Activated CD8-positive, alpha-beta memory T cell treated with anti-CD3 and anti-CD28 coated beads, Interleukin-2, amount 50 U/mL, for 24 hours (primary cell): ENCODE data around the gene FRMPD1.
"Not testable (repeated sequence)": the region's sequence is repeated elsewhere in the genome, so short reads cannot be mapped to it uniquely, and the experiment has no call there.

Experiments used
- DNase-seq: peaks from one replicate; pipeline ENCODE4 v3.0.0-alpha.2; 2020; ENCODE audit errors: extremely low read depth

The FRMPD1 gene, protein sequence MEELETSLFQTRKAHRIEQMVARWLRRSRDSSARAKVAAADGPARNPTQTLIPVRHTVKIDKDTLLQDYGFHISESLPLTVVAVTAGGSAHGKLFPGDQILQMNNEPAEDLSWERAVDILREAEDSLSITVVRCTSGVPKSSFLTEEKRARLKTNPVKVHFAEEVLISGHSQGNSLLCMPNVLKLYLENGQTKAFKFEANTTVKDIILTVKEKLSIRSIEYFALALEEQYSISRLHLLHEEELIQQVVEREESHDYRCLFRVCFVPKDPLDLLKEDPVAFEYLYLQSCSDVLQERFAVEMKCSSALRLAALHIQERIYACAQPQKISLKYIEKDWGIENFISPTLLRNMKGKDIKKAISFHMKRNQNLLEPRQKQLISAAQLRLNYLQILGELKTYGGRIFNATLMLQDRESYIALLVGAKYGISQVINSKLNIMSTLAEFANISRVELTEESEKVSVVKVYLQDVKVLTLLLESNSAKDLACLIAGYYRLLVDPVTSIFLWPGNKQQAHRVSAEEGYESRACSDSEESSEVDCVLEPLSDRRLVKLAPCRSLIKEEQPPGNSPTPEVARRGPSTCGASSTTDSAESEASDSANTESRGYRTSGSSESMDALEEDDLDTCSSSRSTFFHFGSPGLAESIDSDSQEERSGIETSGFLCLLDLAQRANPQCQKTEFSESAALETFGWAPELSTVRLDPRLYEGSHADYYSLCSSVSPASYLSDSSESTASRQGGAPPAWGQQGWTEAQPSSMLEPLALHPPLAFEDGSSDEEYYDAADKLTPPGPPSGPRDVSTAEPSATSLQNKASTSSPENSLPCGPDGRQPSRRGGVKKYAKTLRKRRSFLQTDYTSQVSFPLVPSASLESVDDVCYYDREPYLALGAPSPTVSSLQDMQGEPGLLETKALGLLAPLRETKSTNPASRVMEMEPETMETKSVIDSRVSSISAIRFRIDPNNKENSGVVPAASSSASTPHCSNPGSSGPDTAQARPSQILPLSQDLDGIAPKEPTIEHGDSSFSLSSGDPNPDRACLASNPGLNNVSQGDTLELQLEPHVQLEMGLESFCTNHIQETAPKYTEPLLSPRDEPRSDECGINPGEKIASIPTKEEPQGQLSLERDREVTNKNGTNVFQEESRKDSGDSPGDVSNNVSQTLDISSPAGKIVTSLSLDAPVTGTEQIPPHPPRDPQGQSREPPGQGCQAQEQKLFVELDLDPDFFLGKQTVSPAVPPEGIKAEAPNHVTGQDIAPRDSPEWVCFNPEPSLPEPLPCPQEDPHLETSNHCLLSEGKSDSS (N-terminal part only)

DNA sequence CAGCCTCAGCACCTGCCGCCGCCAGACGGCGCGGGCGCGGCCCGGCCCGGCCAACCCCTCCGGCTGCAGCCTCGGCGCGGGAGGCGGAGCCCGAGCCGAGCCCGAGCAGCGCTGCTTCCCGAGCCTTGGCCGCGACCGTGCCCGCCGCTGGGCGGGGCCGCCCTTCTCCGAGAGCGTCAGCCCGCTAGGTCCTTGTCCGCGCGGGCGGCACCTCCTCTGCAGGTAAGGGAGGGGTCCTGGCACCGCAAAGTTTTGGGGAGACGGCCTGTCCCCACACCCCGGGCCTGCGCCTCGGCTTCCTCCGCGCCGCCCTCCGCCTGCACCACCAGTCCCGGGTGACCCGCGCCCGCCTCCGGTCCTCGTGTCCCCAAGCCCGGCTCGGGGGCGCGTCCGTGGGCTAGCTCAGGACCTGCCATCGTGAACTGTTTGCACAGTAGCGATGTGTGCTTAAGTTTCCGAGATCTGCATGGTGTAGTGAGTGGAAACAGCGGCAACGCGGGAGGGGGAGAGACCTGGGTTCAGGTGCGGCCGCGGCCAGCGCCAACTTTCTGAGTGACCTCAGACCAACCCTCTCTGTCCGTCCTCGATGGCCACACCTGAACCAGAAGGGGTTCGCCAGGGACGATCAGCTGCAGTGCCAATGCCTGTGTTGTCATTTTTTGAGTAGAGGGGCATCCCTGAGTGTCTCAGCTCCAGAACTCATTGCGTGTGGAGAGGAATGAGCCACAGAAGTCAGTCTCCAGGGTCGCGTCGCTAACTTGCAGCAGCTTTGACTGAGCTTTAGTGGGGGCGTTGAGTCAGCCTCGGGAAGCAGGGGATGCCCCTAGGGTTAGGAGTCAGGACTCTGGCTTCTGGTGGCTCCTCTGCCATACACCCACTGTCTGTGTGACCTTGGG is at the start of gene FRMPD1:
FRMPD1 (plus strand) TSS at position 82 of the 896 bp plus-strand sequence. CDS start 41,688 bp downstream, outside the sequence.
- DNase-seq = no peak

DNA sequence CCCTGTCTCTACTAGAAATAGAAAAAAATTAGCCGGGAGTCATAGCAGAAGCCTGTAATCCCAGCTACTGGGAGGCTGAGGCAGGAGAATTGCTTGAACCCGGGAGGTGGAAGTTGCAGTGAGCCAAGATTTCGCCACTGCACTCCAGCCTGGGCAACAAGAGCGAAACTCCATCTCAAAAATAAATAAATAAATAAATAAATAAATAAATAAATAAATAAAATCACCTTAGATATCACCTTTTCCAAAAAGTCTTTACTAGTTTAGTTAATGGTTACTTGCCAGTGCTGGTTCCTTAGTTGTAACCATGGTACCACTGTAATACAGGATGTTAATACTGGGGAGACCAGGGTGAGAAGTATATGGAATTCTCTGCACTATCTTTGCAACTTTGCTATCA is 48.7 kb upstream of the FRMPD1 start:
- DNase-seq = not testable (repeated sequence)

DNA sequence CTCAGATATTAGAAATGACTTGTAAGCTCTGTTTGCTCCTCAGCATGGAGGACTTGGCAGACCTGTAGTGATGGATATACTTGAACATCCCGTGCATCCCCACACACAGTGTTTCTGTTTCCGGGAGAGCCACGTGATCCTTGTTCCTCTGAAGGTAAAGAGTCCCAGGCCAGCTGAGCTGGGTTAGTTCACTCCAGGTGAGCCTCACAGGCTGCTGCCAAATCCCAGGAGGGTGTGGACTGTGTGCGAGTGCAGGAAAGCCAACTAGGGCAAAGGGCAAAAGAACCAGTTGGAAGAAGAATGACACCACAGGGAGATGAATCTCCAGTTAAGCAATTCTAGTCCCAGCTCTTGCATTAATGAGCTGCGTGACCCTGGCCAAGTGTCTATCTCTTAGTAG is 47.9 kb upstream of the FRMPD1 start:
- no peak for DNase-seq

DNA sequence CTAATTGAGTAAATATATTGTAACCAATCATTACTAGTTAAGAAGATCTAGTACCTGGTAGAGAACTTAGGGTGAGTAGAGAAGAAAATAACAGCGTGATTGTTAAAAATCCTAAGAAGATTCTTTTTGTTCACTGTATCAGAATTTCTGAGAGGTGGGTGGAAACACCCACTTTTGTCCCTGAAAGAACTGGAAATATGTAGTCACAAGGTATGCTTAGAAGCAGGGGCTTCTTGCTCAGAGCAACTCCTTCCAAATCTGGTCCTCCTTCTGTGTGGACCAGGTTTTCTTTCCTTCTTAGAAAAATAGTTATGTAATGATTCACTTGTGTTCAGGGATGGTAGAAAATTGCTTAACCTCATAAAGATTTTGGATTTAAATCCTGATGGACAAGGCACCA is 46.5 kb upstream of the FRMPD1 start:
- DNase-seq = no peak

DNA sequence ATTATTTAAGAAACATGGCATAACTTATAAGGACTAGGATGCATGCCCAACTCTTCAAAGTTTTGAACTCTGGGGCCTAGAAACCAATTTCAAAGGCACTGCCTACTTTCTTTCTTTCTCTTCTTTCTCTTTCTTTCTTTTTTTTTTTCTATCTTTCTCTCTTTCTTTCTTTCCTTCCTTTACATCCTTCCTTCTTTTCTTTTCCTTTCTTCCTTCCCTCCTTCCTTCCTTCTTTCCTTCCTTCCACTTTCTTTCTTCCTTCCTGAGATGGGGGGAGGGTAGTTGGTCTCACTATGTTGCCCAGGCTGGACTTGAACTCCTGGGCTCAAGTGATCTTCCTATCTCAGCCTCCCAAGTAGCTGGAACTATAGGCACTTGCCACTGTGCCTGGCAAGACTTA is 42.5 kb upstream of the FRMPD1 start:
- DNase-seq = no peak

DNA sequence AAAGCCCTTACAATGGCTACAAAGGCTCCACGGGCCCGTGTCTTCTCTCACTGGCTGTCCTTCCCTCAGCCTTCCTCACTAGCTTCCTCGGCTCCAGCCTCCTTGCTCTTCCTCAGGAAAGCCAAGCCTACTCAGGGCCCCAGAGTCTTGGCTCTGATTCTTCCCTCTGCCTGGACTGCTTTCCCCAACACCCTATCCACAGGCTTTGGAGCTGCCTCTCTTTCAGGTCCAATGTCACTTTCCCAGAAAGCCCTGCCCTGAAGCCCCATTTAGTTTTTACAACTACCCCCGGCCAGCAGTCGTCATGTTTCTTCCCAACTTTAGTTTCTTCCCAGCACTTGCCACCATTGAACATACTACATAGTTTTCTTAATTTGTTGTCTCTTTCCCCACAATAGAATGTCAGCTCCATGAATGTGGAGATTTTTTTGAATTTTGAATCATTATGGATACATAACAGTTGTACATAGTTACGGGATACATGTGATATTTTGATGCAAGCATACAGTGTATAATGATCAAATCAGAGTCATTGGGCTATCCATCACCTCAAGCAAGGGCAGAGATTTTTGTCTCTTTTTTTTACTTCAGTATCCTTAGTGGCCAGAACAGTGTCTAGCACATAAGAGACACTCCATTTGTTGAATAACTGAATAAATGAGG is 40.9 kb upstream of the FRMPD1 start:
- DNase-seq = no peak

DNA sequence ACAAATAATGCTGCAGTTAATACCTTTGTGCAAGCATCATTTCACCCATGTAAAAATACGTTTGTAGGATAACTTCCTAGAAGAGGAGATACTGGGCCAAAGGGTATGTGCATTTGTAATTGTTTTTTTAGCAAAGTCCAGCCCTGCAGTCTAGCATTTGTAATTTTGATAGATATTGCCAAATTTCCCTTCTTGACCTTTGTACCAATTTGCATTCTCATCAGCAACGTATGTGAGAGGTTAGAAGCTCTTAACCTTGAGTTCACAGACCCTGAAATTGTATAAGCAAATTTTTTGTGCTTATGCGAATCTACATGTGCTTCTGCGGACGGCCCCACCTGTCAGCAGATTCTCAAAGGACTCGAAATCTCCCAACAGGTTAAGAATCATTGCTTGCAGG is 39.7 kb upstream of the FRMPD1 start:
- no peak for DNase-seq

DNA sequence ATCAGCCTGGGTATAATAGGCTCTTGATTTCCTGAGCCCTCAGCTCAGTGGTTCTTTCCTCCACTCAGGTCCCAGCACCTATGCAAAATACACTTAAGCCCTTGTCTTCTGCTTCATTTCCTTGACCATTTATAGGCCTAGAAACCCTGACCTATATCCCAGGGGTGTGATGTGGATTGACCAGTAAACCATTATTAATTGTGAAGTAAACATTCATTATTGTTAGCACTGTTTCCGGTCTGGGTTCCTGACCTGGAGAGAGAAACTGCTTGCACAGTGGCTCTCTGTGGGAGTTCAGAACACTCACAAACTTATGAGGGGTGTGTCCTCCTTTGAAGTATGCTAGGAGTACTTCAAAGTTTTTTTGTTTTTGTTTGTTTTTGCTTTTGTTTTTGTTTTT is 38.8 kb upstream of the FRMPD1 start:
- DNase-seq = no peak

DNA sequence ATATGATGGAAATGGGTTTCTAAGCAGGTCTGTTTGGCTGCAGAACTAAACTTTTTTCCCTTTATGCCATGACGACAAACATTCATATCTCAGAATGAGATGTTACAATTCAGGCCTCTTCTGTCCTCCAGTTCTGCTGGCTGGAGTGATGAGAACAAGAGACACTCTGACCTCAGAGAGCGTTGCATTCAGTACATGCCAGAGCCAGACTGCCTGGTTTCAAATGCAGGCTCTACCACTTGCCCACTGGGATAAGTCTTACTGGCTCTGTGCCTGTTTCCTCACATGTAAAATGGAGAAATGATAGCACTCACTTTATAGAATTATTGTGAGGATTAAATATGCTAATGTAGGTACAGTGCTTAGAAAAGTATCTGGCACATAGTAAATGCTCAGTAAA is 33.6 kb upstream of the FRMPD1 start:
- DNase-seq = no peak

DNA sequence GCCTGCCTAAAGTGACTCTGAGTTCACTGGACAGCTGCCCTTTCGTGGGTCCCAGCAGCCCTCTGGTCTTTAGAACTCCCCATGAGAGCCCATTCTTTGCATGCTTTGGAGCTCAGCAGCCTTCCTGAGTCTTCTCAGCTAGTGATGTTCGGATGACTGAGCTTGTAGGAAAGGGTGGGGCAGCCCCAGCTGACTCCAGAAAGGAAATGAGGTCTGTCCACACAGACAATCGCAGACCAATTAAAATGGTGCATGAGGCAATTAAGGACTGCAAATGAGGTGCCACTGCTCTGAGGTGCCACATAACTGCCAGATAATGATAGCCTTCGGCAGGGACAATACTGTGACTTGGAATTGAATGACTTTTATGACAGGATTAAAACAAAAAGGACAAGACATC is 32.9 kb upstream of the FRMPD1 start:
- no peak for DNase-seq

DNA sequence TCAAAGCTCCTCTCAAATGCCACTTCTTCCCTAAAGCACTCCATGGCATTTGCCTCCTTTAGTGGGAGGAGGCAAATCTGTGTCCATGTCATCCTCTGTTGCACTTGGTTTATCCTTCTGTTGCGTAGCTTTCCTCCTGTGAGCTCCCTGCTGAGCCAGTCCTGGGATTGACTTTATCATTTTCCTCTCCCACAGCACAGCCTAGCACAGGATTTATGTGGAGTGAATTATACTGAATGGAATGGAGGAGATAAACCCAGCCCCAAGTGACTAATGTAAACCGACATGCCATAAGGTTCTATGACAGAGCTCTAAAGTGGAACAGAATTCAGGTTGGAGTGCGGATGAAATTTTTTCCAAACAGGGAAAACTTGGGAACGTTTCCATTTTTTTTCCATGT is 31.9 kb upstream of the FRMPD1 start:
- no peak for DNase-seq

DNA sequence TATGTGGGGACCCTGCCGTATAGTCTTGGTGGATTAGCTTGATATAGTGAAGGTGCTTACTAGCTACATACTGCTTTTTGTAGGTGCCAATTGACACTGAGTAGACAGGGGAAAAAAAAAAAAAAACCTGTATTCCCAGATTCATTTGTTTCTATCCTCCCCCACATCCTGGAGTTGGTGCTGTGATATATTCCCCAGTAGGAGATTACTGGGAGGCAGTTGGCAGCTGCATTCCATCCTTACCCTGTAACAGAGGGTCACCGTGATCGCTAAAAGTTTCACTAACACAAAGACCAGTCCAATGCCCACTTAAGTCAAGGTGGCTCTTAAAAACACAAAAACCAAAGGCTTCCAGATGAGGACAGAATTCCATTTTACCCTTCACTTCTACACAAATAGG is 30.9 kb upstream of the FRMPD1 start:
- no peak for DNase-seq

DNA sequence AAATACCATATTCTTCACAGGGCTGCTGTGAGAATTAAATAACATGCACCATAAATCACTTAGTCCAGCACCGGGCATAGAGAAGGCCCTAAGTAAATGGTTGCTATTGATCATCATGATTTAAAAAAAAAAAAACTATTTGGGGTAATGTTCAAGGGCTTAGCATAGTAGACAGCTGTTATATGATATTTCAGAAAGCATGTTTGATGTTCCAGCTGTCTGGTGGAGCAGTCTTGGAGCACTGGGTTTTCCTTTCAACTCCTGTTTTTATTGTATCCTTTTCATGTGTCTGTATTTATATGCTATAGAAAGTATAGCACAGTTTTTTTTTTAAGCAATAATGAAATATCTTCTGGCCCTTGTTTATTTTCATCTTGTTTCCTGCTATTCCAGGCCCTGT is 30.4 kb upstream of the FRMPD1 start:
- DNase-seq = no peak

DNA sequence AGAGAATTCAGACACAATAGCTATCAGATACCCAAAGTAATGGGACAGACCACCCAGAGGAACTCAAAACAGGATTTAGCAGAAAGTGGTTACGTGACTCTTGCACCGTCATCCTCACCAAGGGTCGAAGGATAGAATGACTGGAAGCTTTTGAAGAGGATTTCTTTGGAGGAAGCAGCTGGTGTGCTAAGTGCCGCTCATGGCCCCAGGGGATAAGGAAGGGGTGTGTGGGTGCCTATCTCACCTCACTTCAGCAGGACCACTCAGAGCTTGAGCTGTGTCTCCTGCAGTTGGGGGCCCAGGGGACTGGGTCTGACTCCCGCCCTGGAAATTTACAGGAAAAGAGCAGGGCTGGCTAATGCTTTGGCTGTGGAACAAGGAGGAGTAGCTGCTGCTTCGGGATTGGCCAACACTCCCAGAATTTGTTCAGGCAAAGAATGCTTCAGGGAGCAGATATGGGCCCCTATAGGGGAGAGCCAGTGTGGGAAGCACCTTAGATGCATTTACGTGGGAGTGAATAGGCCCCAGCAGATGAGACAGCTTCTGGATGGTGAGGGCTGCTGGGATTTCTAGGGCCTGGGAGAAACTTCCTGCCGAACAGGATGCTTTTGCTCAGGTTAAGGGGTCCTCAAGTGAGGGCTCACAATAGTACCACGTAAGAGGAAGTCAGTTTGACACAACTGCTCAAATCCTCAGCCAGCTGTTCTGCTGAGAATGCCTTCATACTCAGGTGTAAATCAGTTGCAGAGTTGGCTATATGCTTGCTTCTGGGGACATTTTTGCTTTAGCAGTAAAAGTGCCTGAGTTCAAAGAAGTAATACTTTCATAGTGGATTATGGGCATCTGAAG is 29.3 kb upstream of the FRMPD1 start:
- DNase-seq = no peak

DNA sequence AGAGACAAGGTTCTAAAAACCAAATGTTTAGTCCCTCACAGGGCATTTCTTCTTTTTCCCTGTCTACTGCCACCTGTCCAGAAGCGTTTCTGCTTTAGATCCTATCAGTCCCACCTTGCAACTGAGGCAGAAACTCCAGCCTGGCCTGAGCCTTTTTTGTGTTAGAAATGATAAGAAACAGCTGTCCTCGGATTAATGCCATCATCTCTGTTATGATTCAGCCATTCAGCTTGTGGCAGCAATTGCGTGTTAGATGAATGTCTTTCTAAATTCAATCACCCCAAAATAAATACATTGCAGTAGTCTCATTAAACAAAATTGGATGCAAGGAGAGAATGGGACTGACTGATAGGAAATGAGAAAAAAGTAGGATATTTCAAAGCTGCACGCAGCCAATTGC is 28.3 kb upstream of the FRMPD1 start:
- no peak for DNase-seq

DNA sequence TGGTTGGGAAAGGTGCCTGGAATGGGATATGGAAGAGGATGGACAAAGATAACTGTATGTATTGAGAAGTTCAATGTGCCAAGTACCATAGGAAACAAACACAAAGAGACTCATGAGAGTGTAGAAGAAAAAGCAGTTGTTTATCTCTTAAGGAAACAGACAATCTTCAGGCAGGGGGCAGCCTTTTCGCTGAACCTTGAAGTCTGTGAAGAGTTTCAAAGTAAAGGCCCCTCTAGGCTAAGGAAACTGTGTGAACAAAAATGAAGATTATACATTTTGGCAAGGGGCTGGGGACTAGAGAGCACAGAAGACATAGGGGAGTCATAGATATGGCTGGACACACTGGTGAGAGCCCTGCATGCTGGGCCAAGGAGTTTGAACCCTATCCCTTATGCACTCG is 27.5 kb upstream of the FRMPD1 start:
- no peak for DNase-seq

DNA sequence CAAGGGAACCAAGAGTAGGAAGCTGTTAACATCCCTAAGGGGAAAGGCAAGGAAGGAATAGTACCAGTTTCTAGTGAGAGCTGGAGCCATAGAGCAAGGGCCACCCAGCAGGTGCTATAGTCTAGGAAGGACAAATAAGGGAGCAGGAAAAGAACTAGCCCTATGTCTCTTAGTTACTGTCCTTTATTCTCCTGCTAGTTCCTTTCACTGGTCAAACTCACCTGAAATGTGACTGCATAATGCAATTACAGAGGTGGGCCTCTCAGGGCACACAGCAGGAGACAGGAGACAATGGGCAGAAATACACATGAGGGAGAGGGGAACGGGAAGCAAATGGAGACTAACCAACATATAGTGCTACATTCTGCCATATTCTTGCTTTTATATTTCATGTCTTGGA is 26.7 kb upstream of the FRMPD1 start:
- no peak for DNase-seq

DNA sequence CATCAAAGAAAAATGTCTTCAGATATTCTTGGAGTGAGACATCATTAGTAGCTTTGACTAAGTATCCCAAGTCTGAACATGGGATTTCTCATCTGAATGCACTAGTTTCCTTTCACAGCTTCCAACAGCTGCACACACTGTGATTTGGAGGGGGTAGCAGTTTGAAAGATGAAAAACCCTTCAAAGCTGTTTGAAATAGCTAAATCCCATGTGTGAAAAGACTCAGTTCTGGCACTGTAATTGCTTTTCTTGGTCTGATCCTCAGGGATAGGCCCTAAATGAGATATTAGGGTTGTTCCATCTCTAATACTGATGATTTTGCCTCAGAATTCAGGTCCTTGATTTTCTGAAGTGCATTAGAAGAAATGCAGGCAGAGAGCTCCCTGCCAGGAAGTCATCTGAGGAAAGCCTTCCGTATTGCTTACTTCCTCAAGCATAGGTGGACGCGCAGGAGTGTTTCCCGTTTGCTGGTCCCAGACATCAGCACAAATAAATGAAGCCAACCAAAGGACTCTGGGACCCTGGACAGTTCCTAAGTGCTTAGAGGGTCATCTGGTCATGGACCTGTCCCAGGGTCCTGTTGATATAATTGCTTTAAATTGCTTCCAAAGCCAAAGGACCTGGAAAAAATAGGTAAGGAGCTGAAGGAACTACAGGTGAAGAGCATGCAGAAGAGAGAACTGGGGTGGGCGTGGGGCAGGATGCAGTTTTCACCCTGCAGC is 25.6 kb upstream of the FRMPD1 start:
- DNase-seq = no peak

DNA sequence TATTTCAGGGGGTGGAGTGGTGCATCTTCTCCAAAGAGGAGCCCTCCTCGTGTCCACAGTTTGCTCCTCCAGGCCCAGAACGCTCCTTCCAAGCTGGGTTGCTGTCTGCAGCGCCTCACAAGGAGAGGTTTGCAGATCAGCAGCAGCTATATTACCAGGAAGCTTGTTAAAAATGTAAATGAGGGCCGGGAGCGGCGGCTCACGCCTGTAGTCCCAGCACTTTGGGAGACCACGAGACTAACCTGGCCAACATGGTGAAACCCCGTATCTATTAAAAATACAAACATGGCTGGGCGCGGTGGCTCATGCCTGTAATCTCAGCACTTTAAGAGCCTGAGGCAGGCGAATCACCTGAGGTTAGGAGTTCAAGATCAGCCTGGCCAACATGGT is 25.0 kb upstream of the FRMPD1 start:
- DNase-seq = no peak
